ENCODE results near the gene ZC3H7A. TPM values are rescaled to one million over a fixed set of nuclear protein-coding genes. Genes with fewer than 3 reads are reported as not detected.

Gene ZC3H7A
- total and polyA plus RNA-seq, 9 of the 15 experiments (the other 6 are each of a cell fraction or from before 2014, with no cell fraction given), result 19.8 to 49.1 (median 28.2) TPM

DNA sequence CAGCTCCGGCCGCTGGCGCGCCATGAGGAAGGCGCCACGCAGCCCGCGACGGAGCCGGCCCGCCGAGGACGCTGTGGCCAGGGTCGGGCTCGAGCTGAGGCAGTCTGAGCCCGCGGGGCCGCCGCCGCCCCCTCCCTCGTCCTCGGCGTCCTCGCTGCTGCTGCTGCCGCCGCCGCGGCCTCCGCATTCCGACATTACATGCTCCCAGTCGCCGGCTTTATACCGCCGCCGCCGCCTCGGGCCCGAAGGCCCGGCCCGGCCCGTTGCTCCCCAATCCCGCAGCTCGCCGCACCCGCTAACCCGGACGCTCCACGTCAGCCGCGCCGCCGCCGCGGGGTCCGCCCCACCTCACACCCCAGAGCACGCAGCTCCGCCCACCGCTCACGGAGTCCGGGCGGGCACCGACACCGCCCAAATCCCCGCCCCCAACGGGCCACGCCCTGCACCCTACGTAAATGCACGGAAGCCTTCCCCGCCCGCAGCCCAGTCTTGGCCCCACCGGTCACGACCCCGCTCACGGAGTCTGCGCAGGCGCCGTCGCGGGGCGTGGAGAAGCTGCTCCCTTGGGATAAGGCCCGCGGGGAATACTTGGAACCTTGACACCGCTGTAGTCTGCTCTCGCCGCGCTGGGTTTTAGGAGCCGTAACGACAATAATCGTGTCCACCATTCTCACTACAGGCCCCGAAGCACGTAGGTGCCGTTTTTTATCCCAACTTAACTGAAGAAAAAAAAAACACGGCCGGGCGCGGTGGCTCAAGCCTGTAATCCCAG, 54.3 kb downstream of the ZC3H7A start, which contains the start of gene TXNDC11 (continued):
- peak; percentile 47 for TF ChIP-seq MYC (IDR thresholded peaks at IDR 0.05; ENCODE audit: low read depth, low read length)
- TF ChIP-seq MYC (CRISPR knock-in tag; IDR thresholded peaks at IDR 0.05; ENCODE audit: borderline replicate concordance, low read depth), result no peak
- 0 out of 2 replicates have a peak, but pooled peaks have one; percentile 10 for TF ChIP-seq MTA1 (IDR thresholded peaks at IDR 0.05; ENCODE audit: borderline replicate concordance)
- TF ChIP-seq CTBP1 (IDR thresholded peaks at IDR 0.05; ENCODE audit: borderline replicate concordance), result peak; percentile 72
- no peak for TF ChIP-seq HEY1 (CRISPR knock-in tag; IDR thresholded peaks at IDR 0.05; ENCODE audit: borderline replicate concordance)
- no peak for TF ChIP-seq NFYB (IDR thresholded peaks at IDR 0.05; ENCODE audit: extremely low read depth, insufficient read length)
- TF ChIP-seq TEAD4 (IDR thresholded peaks at IDR 0.05; ENCODE audit: low read length), result no peak
- no peak for TF ChIP-seq TEAD4 (CRISPR knock-in tag; IDR thresholded peaks at IDR 0.05; ENCODE audit: borderline replicate concordance)
- TF ChIP-seq, protein P1, sequence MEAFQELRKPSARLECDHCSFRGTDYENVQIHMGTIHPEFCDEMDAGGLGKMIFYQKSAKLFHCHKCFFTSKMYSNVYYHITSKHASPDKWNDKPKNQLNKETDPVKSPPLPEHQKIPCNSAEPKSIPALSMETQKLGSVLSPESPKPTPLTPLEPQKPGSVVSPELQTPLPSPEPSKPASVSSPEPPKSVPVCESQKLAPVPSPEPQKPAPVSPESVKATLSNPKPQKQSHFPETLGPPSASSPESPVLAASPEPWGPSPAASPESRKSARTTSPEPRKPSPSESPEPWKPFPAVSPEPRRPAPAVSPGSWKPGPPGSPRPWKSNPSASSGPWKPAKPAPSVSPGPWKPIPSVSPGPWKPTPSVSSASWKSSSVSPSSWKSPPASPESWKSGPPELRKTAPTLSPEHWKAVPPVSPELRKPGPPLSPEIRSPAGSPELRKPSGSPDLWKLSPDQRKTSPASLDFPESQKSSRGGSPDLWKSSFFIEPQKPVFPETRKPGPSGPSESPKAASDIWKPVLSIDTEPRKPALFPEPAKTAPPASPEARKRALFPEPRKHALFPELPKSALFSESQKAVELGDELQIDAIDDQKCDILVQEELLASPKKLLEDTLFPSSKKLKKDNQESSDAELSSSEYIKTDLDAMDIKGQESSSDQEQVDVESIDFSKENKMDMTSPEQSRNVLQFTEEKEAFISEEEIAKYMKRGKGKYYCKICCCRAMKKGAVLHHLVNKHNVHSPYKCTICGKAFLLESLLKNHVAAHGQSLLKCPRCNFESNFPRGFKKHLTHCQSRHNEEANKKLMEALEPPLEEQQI (IDR thresholded peaks at IDR 0.05), result no peak
- no peak for TF ChIP-seq TCFL5 (CRISPR knock-in tag; conservative IDR thresholded peaks at IDR 0.05)
- TF ChIP-seq ZBTB17 (CRISPR knock-in tag; IDR thresholded peaks at IDR 0.05), result no peak
- no peak for TF ChIP-seq SRSF1 (IDR thresholded peaks at IDR 0.05; ENCODE audit: low read depth, low read length)
- no peak for TF ChIP-seq FOXM1 (IDR thresholded peaks at IDR 0.05; ENCODE audit: low read depth)
- TF ChIP-seq FOXM1 (CRISPR knock-in tag; IDR thresholded peaks at IDR 0.05; ENCODE audit: low read depth), result no peak
- no peak for TF ChIP-seq PCBP2 (IDR thresholded peaks at IDR 0.05; ENCODE audit: low read depth, low read length, poor library complexity, severe bottlenecking)
- TF ChIP-seq, protein P2, sequence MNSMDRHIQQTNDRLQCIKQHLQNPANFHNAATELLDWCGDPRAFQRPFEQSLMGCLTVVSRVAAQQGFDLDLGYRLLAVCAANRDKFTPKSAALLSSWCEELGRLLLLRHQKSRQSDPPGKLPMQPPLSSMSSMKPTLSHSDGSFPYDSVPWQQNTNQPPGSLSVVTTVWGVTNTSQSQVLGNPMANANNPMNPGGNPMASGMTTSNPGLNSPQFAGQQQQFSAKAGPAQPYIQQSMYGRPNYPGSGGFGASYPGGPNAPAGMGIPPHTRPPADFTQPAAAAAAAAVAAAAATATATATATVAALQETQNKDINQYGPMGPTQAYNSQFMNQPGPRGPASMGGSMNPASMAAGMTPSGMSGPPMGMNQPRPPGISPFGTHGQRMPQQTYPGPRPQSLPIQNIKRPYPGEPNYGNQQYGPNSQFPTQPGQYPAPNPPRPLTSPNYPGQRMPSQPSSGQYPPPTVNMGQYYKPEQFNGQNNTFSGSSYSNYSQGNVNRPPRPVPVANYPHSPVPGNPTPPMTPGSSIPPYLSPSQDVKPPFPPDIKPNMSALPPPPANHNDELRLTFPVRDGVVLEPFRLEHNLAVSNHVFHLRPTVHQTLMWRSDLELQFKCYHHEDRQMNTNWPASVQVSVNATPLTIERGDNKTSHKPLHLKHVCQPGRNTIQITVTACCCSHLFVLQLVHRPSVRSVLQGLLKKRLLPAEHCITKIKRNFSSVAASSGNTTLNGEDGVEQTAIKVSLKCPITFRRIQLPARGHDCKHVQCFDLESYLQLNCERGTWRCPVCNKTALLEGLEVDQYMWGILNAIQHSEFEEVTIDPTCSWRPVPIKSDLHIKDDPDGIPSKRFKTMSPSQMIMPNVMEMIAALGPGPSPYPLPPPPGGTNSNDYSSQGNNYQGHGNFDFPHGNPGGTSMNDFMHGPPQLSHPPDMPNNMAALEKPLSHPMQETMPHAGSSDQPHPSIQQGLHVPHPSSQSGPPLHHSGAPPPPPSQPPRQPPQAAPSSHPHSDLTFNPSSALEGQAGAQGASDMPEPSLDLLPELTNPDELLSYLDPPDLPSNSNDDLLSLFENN (IDR thresholded peaks at IDR 0.05; ENCODE audit: low read depth in 2 of 2, low read length in 2 of 2), result no peak
- TF ChIP-seq, protein P3, sequence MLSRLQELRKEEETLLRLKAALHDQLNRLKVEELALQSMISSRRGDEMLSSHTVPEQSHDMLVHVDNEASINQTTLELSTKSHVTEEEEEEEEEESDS (CRISPR knock-in tag; IDR thresholded peaks at IDR 0.05), result no peak
- peak; percentile 89 for TF ChIP-seq GATAD2B (IDR thresholded peaks at IDR 0.05; ENCODE audit: borderline replicate concordance)
- TF ChIP-seq NFRKB (IDR thresholded peaks at IDR 0.05; ENCODE audit: low read depth), result no peak
- TF ChIP-seq HNRNPUL1 (IDR thresholded peaks at IDR 0.05; ENCODE audit: low read length), result no peak
- TF ChIP-seq NBN (IDR thresholded peaks at IDR 0.05; ENCODE audit: low read depth), result no peak; the same call in 1 of the 2 replicates
- TF ChIP-seq MED1 (CRISPR knock-in tag; IDR thresholded peaks at IDR 0.05; ENCODE audit: borderline replicate concordance), result peak; percentile 33; the same call in 1 of the 2 replicates
- no peak for TF ChIP-seq TFAM (CRISPR knock-in tag; conservative IDR thresholded peaks at IDR 0.05)
- TF ChIP-seq HOXB6 (CRISPR knock-in tag; IDR thresholded peaks at IDR 0.05; ENCODE audit: borderline replicate concordance), result no peak
